SK-N-SH treated with all-trans-retinoic acid at 6 μM for 48 hours (cell line): ENCODE results near the gene HECTD1.

Experiments
- ISL1 ChIP-seq: fragments of 250-450 bp; sonication (Bioruptor Pico); IDR thresholded peaks from 2 replicates; pipeline ENCODE4 v2.1.2; 2022; ENCODE audit warnings: mild to moderate bottlenecking, moderate library complexity
- ZNF8 ChIP-seq: fragments of 450-650 bp; formaldehyde crosslinking; IDR thresholded peaks from 2 replicates; pipeline ENCODE4 v1.5.0; 2020; ENCODE audit warnings: mild to moderate bottlenecking, moderate library complexity

GRCh38 chr14:31204593-31205534 lies 2.7 kb downstream of the HECTD1 start:
- TF ChIP-seq ZNF8 (CRISPR knock-in tag) = no peak
- no peak for TF ChIP-seq ISL1 (CRISPR knock-in tag)
